ENCODE results near the gene TFAP2A. TPM values are rescaled to one million over a fixed set of nuclear protein-coding genes. Genes with fewer than 3 reads are reported as not detected.

TFAP2A gene
- total RNA-seq, 1 experiment from 2014 or later = 0.42 TPM

GRCh38 chr6:10411971-10412460, 2.9 kb downstream of the TFAP2A start:
- H3K27ac Mint-ChIP-seq = no peak overlapping the region
- peaks cover 95% of the 10 kb centered on the region for H3K27me3 Mint-ChIP-seq (ENCODE audit: low read depth)
- DNase-seq (ENCODE audit: low spot score) = peak; percentile 79
- POLR2A ChIA-PET = interaction anchor here (0.5 to 1.7 kb wide), 2 partner anchors 8 to 27 kb away, joined by 3 to 4 read pairs; no protein-coding TSS in a partner anchor
- TF ChIP-seq JAZF1 (CRISPR knock-in tag; IDR thresholded peaks at IDR 0.05) (no peak), PRDM15 (CRISPR knock-in tag; IDR thresholded peaks at IDR 0.05) (peak; percentile 58)
- peak overlapping the region; percentile 85 for H3K4me3 Mint-ChIP-seq
- no peaks in the 10 kb centered on the region for H3K9me3 Mint-ChIP-seq
- peak; percentile 1; the same call in 1 of the 2 replicates for ATAC-seq
- peaks cover 85% of the 10 kb centered on the region for H3K4me1 Mint-ChIP-seq
- CTCF ChIA-PET = interaction anchor here (1.1 to 5.8 kb wide), 3 partner anchors 11 to 20 kb away, joined by 3 to 54 read pairs (median 3); no protein-coding TSS in a partner anchor
- H3K36me3 Mint-ChIP-seq = no peaks in the 10 kb centered on the region

- DNase-seq (ENCODE audit: low spot score) (peak; percentile 56), ATAC-seq (no peak)
- H3K27ac Mint-ChIP-seq = no peak overlapping the region
- no peaks in the 10 kb centered on the region for H3K36me3 Mint-ChIP-seq
- peak overlapping the region; percentile 85 for H3K4me3 Mint-ChIP-seq
- H3K4me1 Mint-ChIP-seq = peaks cover 85% of the 10 kb centered on the region
- no peaks in the 10 kb centered on the region for H3K9me3 Mint-ChIP-seq
- H3K27me3 Mint-ChIP-seq (ENCODE audit: low read depth) = peaks cover 95% of the 10 kb centered on the region
- ChIA-PET POLR2A (interaction anchor here (0.7 kb wide), 1 partner anchor 20 kb away, joined by 3 read pairs; no protein-coding TSS in a partner anchor), CTCF (interaction anchor here (5.8 kb wide), 1 partner anchor 12 kb away, joined by 54 read pairs; no protein-coding TSS in a partner anchor)
- TF ChIP-seq ELF4 (CRISPR knock-in tag; IDR thresholded peaks at IDR 0.05; ENCODE audit: low read depth) (no peak), TEAD4 (CRISPR knock-in tag; IDR thresholded peaks at IDR 0.05) (no peak), JAZF1 (CRISPR knock-in tag; IDR thresholded peaks at IDR 0.05) (no peak), E2F1 (CRISPR knock-in tag; IDR thresholded peaks at IDR 0.05) (no peak), CDX4 (CRISPR knock-in tag; IDR thresholded peaks at IDR 0.05; ENCODE audit: borderline replicate concordance) (no peak), ZNF281 (CRISPR knock-in tag; IDR thresholded peaks at IDR 0.05) (no peak), MAX (CRISPR knock-in tag; IDR thresholded peaks at IDR 0.05) (no peak), PRDM15 (CRISPR knock-in tag; IDR thresholded peaks at IDR 0.05) (no peak), NFATC4 (CRISPR knock-in tag; IDR thresholded peaks at IDR 0.05) (no peak), NR1H2 (CRISPR knock-in tag; IDR thresholded peaks at IDR 0.05) (no peak), FOXP1 (CRISPR knock-in tag; IDR thresholded peaks at IDR 0.05; ENCODE audit: borderline replicate concordance) (no peak), CREM (CRISPR knock-in tag; IDR thresholded peaks at IDR 0.05) (no peak), STAT6 (CRISPR knock-in tag; conservative IDR thresholded peaks at IDR 0.05; ENCODE audit: low read depth) (no peak), ERG (CRISPR knock-in tag; IDR thresholded peaks at IDR 0.05) (no peak)
Measured at GRCh38 chr6:10411131-10411970, 3.5 kb downstream of the TFAP2A start.

Measured in WTC11 (cell line).